H9 (cell line): ENCODE measurements around the gene PLCD3. TPM values are rescaled to one million over a fixed set of nuclear protein-coding genes. Genes with fewer than 3 reads are reported as not detected.

Experiments
- DNase-seq: peaks from one replicate; pipeline ENCODE4 v3.0.0-alpha.2; 2017
- H2AFZ ChIP-seq: one replicate; pipeline ENCODE4 v1.6.1; 2013; ENCODE audit warnings: mild to moderate bottlenecking, low read length, control low read depth, moderate library complexity
- H2AK5ac ChIP-seq: 2 replicates; pipeline ENCODE4 v1.6.1; 2013; ENCODE audit warnings: low read length, control low read depth, mixed read lengths; ENCODE audit not compliant: insufficient read length
- H2BK120ac ChIP-seq: one replicate; pipeline ENCODE4 v1.6.1; 2013; ENCODE audit warnings: low read depth, mild to moderate bottlenecking, low read length, control low read depth, inconsistent platforms; ENCODE audit not compliant: poor library complexity, severe bottlenecking
- H2BK12ac ChIP-seq: 2 replicates; pipeline ENCODE4 v1.6.1; 2013; ENCODE audit warnings: low read length, control low read depth, mixed read lengths, low read depth; ENCODE audit not compliant: insufficient read length
- H2BK15ac ChIP-seq: 2 replicates; pipeline ENCODE4 v1.6.1; 2013; ENCODE audit warnings: low read depth, low read length, control low read depth
- H2BK20ac ChIP-seq: one replicate; pipeline ENCODE4 v1.6.1; 2013; ENCODE audit warnings: low read depth, mild to moderate bottlenecking, low read length, control low read depth, inconsistent platforms; ENCODE audit not compliant: poor library complexity, severe bottlenecking
- H2BK5ac ChIP-seq: 2 replicates; pipeline ENCODE4 v1.6.1; 2013; ENCODE audit warnings: low read length, control low read depth, mixed read lengths; ENCODE audit not compliant: insufficient read length
- H3K14ac ChIP-seq: 2 replicates; pipeline ENCODE4 v1.6.1; 2013; ENCODE audit warnings: low read length, control low read depth; ENCODE audit not compliant: insufficient read depth
- H3K18ac ChIP-seq: 2 replicates; pipeline ENCODE4 v1.6.1; 2013; ENCODE audit warnings: low read depth, mild to moderate bottlenecking, mixed read lengths, low read length, control low read depth; ENCODE audit not compliant: insufficient read length
- H3K23ac ChIP-seq: 2 replicates; pipeline ENCODE4 v1.6.1; 2013; ENCODE audit warnings: low read length, control low read depth, mixed read lengths, low read depth; ENCODE audit not compliant: insufficient read length
- H3K23me2 ChIP-seq: 2 replicates; pipeline ENCODE4 v1.6.1; 2013; ENCODE audit warnings: low read depth, mild to moderate bottlenecking, mixed read lengths, low read length, control low read depth; ENCODE audit not compliant: insufficient read length, poor library complexity, severe bottlenecking
- H3K27ac ChIP-seq: 2 replicates; pipeline ENCODE4 v1.5.1; 2013; ENCODE audit warnings: low read length, control low read depth, mixed read lengths, low read depth; ENCODE audit not compliant: insufficient read length
- H3K27me3 ChIP-seq: 2 replicates; pipeline ENCODE4 v1.6.1; 2013; ENCODE audit warnings: low read length, control low read depth, inconsistent platforms; ENCODE audit not compliant: insufficient read depth
- H3K4ac ChIP-seq: 2 replicates; pipeline ENCODE4 v1.6.1; 2013; ENCODE audit warnings: low read depth, mild to moderate bottlenecking, control low read depth, inconsistent platforms, low read length, moderate library complexity
- H3K4me1 ChIP-seq: 2 replicates; pipeline ENCODE4 v1.6.1; 2013; ENCODE audit warnings: low read length, control low read depth, inconsistent platforms; ENCODE audit not compliant: insufficient read depth
- H3K4me2 ChIP-seq: 2 replicates; pipeline ENCODE4 v1.6.1; 2013; ENCODE audit warnings: low read length, control low read depth, mixed read lengths; ENCODE audit not compliant: insufficient read length, insufficient read depth
- H3K56ac ChIP-seq: 2 replicates; pipeline ENCODE4 v1.6.1; 2013; ENCODE audit warnings: low read depth, mild to moderate bottlenecking, mixed read lengths, low read length, control low read depth; ENCODE audit not compliant: insufficient read length
- H3K79me1 ChIP-seq: 2 replicates; pipeline ENCODE4 v1.6.1; 2013; ENCODE audit warnings: low read depth, mild to moderate bottlenecking, moderate library complexity, low read length, control low read depth, inconsistent platforms; ENCODE audit not compliant: insufficient read depth, poor library complexity, severe bottlenecking
- H3K79me2 ChIP-seq: 2 replicates; pipeline ENCODE4 v1.6.1; 2013; ENCODE audit warnings: low read length, control low read depth, inconsistent platforms; ENCODE audit not compliant: insufficient read depth
- H3K9ac ChIP-seq: 2 replicates; pipeline ENCODE4 v1.6.1; 2013; ENCODE audit warnings: low read length, control low read depth, mixed read lengths; ENCODE audit not compliant: insufficient read length; ENCODE audit errors: extremely low read depth
- H3K9me3 ChIP-seq: one replicate; pipeline ENCODE4 v1.6.1; 2013; ENCODE audit warnings: low read depth, low read length, inconsistent platforms; ENCODE audit not compliant: control insufficient read depth
- H3T11ph ChIP-seq: one replicate; pipeline ENCODE4 v1.6.1; 2013; ENCODE audit warnings: mild to moderate bottlenecking, low read length, control low read depth, inconsistent platforms
- H4K20me1 ChIP-seq: one replicate; pipeline ENCODE4 v1.6.1; 2013; ENCODE audit not compliant: control insufficient read depth, insufficient read length, insufficient read depth
- H4K5ac ChIP-seq: 2 replicates; pipeline ENCODE4 v1.6.1; 2013; ENCODE audit warnings: low read depth, mild to moderate bottlenecking, mixed read lengths, low read length, control low read depth; ENCODE audit not compliant: insufficient read length
- H4K8ac ChIP-seq: replicated peaks from 2 replicates; pipeline ENCODE4 v1.6.1; 2013; ENCODE audit warnings: low read length, control low read depth, mixed read lengths, low read depth; ENCODE audit not compliant: insufficient read length
- H4K91ac ChIP-seq: 2 replicates; pipeline ENCODE4 v1.6.1; 2013; ENCODE audit warnings: low read depth, mild to moderate bottlenecking, moderate library complexity, mixed read lengths, low read length, control low read depth; ENCODE audit not compliant: insufficient read length
- H3K27ac Mint-ChIP-seq, 3 experiments: 2 replicates in 2 of 3; 3 replicates in 1 of 3; pipeline ENCODE4 v1.8.0; 2020 to 2021; ENCODE audit warnings: mixed read lengths in 3 of 3, mild to moderate bottlenecking in 1 of 3, moderate library complexity in 1 of 3
- H3K27me3 Mint-ChIP-seq: 2 replicates; pipeline ENCODE4 v1.8.0; 2021; ENCODE audit warnings: low read depth, mild to moderate bottlenecking, moderate library complexity, mixed read lengths
- H3K36me3 Mint-ChIP-seq, 3 experiments: 2 replicates in 2 of 3; 3 replicates in 1 of 3; pipeline ENCODE4 v1.8.0; 2020 to 2021; ENCODE audit warnings: low read depth in 3 of 3, mixed read lengths in 3 of 3; ENCODE audit not compliant: insufficient read depth in 1 of 3
- H3K4me1 Mint-ChIP-seq, 2 experiments: 2 replicates each; pipeline ENCODE4 v1.8.0; 2020; ENCODE audit warnings: mixed read lengths in 2 of 2
- H3K4me3 Mint-ChIP-seq, 2 experiments: 2 replicates in 1 of 2; 3 replicates in 1 of 2; pipeline ENCODE4 v1.8.0; 2020 to 2021; ENCODE audit warnings: mild to moderate bottlenecking in 2 of 2, mixed read lengths in 2 of 2, moderate library complexity in 1 of 2
- H3K9me3 Mint-ChIP-seq, 2 experiments: 2 replicates in 1 of 2; 3 replicates in 1 of 2; pipeline ENCODE4 v1.8.0; 2020; ENCODE audit warnings: mild to moderate bottlenecking in 2 of 2, mixed read lengths in 2 of 2, moderate library complexity in 1 of 2
- CTCF ChIP-seq: fragments of 200-600 bp; sonication (generic); conservative IDR thresholded peaks from 3 replicates; pipeline ENCODE4 v1.8.0; 2021; ENCODE audit warnings: antibody characterized with exemption, mild to moderate bottlenecking
- WGBS: extraction: QIAGEN DNeasy Blood & Tissue Kit; methylation state at CpG from one replicate; pipeline ENCODE4 v1.1.7; 2013; ENCODE audit warnings: missing lambda C conversion rate, low lambda C conversion rate, mixed read lengths; ENCODE audit not compliant: insufficient read length; ENCODE audit errors: extremely low coverage; 5-methylcytosine and 5-hydroxymethylcytosine counted together
- total RNA-seq: library from RNA; stranded (reverse); gene quantifications from 2 replicates; pipeline ENCODE4 v1.2.1, GENCODE V29; 2021

Gene PLCD3
- total RNA-seq, 1 experiment from 2014 or later: 41.6 TPM

- Histone ChIP-seq H4K5ac (no peak overlapping the region), H2BK120ac (no peak overlapping the region), H3K18ac (no peak overlapping the region), H3K27me3 (no peaks in the 10 kb centered on the region), H3K27ac (no peak overlapping the region), H3K14ac (no peak overlapping the region), H3K9me3 (no peaks in the 10 kb centered on the region), H3K4me2 (peak overlapping the region; percentile 67), H4K20me1 (no peaks in the 10 kb centered on the region), H3T11ph (no peak overlapping the region), H3K23ac (no peak overlapping the region), H3K23me2 (peaks cover 14% of the 10 kb centered on the region), H4K91ac (no peak overlapping the region), H2BK15ac (no peak overlapping the region), H2AFZ (no peak overlapping the region), H2AK5ac (no peak overlapping the region), H3K9ac (no peak overlapping the region), H4K8ac (no peak overlapping the region), H3K4me1 (no peaks in the 10 kb centered on the region), H2BK12ac (no peak overlapping the region), H3K79me2 (no peaks in the 10 kb centered on the region), H3K56ac (no peak overlapping the region), H3K79me1 (no peaks in the 10 kb centered on the region), H2BK5ac (no peak overlapping the region), H2BK20ac (no peak overlapping the region), H3K4ac (no peak overlapping the region)
- H3K27ac Mint-ChIP-seq: no peak overlapping the region
- H3K4me1 Mint-ChIP-seq: peaks cover 11 to 21% of the 10 kb centered on the region in 2 experiments
- WGBS: no CpG with 5 or more reads among the region's 21 CpGs
- H3K9me3 Mint-ChIP-seq: peaks cover 3 to 5% of the 10 kb centered on the region in 2 experiments; a peak in 4 of 5 replicates
- no peak for DNase-seq
- TF ChIP-seq CTCF: no peak
- H3K36me3 Mint-ChIP-seq: peaks cover 3 to 6% (median 4%) of the 10 kb centered on the region in 3 experiments; a peak in 5 of 7 replicates
- peaks cover 1% of the 10 kb centered on the region; the same call in 1 of the 2 replicates for H3K27me3 Mint-ChIP-seq
- H3K4me3 Mint-ChIP-seq: peak overlapping the region; percentile 70 to 76
Measured at GRCh38 chr17:45135978-45136791, 3.9 kb upstream of the PLCD3 start.
